DMS 273 treated with DMSO at 0.1 percent for 48 hours (cell line): ENCODE data around the gene RIN3.

Source experiments
- DNase-seq: peaks from one replicate; lab custom pipeline; 2025; lab: John Stamatoyannopoulos, UW

Gene RIN3

GRCh38 chr14:92687681-92688433 is 174.3 kb downstream of the RIN3 start:
- DNase-seq, result peak; percentile 17

DNA sequence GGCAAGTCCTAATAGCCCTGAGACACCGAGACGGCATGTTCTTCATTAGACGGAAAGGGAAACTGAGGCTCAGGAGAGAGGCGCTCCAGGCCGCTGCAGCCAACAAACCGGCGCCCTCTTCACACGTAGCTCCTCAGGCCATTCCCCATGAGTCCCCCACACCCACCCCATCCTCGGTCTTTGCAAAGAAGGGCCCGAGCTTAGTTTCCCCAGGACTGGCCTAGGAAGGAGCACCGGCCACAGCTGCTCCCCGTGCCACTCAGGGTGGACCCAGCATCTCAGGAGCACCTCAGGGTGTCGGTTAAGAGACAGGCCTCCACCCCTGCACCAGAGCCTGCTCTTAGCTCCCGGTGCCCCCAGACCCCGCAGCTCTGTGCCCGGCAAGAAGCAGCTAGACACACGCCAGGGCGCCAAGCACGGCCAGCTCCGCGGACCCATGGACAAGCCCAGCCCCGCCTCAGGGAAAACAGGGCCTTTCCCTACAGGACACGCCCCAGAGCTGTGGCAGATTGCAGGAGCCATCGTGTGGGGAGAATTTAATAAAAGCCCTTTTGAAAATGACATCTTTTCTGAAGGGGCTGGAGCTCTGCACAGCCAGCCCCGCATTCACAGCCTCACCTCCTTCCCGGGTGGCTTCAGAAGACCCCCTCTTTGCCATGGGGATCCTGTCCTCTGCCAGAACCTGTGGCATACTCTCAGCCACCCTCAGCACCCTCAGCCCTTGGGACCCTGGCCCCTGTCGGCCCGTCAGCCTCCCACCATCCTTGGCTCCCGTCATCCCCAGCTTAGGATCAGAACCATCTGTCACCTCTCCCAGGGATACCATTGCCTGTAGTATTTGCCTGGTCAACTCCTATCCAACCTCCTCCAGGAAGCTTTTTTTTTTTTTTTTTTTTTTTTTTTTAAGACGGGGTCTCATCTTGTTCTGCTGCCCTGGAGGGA is 175.1 kb downstream of the RIN3 start:
- peak; percentile 21 for DNase-seq

DNA sequence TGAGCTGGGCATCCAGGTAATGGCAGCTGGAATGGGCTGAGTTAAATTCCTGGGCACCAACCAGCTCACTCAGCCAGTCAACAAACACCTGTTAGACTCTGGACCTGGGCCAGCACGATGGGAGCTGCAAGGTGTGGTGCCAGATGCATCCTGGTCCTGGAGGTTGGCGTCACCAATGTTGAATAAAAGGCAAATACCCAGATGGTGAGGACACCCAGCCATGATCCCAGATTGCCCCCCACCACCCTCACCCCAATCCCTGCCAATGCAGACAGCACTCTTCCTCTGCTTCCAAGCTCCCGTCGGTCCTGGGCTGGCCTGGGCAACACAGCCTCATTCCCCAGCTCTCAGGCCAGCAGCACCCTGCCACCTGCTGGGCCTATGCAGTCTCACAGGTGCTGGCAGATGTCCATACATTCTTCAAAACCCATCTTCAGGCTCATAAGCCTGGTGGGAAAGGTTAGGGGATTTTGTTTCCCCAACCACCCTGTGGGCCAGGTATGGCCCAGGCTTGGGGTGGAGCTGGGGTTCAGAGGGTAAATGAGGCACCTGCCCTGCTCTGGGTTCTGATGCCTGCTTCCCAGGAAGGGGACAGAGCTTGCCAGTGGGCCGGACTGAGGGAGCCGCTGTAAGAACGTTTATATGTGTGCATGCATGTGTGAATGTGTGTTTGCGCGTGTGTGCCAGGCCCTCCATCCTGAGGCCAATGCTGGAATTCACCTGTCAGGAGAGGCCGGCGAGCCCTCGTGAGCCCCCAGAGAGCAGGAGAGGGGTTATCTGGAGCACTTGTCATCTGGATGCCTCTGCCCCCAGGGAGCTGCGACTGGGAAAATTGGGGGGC is 176.8 kb downstream of the RIN3 start:
- peak; percentile 23 for DNase-seq

- peak; percentile 70 for DNase-seq
Measured at GRCh38 chr14:92692822-92693226, 179.2 kb downstream of the RIN3 start.

DNA sequence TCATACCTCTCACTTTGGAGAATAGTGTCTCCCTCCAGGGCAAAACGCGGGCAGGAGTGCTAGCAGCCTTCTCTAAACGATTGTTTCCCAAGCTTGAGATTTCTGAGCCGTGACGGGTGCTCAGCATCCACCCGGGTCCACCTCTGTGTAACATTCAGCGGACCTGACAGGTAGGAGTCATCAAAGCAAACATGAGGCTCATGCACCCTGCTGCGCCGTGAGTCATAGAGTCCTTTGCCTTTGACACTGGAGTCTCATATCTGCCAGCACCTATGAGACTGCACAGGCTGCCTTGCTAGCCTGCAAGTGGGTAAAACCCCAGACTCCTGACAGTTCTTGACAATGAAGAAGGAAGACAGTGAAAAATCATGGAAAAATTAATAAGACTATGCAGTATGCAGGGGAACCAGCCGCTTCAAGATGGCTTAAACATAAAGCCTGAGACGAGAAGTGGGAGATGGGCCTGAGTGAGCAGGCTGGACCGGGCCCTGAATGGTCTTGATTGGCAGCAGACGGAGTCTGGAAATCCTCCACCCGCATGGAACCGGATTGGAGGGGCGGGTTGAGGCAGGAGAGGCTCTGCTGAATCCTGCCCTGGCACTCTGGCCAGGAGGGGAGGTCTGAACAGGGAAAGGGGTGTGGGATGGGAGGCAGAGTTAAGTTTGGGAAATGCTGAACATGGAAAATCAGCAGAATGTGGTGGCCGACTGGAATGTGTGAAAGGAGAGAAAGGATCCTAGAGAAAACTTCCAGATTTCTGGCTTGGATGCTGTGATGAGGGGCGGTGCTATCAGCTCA is 180.6 kb downstream of the RIN3 start:
- DNase-seq, result no peak

- DNase-seq, result no peak
Measured at GRCh38 chr14:92694807-92695206, 181.2 kb downstream of the RIN3 start.

GRCh38 chr14:92695562-92695961 is 182.0 kb downstream of the RIN3 start:
- DNase-seq, result no peak

- DNase-seq, result no peak
Measured at GRCh38 chr14:92696366-92696765, 182.8 kb downstream of the RIN3 start.

GRCh38 chr14:92698393-92698792 is 184.8 kb downstream of the RIN3 start:
- DNase-seq, result no peak

DNA sequence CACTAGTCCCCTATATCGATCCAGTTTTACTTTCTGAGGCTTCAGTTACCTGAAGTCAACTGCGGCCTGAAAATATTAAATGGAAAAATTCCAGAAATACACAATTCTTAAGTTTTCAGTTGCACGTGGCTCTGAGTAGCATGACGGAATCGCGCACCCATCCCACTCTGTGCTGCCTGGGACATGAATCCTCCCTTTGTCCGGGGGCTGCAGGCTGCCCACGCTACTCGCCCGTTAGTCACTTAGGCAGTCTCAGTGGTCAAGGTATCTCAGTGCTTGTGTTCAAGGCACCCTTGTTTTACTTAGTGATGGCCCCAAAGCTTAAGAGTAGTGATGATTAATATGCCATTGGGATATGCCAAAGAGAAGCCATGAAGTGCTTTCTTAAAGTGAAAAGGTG is 188.2 kb downstream of the RIN3 start:
- DNase-seq, result no peak

DNA sequence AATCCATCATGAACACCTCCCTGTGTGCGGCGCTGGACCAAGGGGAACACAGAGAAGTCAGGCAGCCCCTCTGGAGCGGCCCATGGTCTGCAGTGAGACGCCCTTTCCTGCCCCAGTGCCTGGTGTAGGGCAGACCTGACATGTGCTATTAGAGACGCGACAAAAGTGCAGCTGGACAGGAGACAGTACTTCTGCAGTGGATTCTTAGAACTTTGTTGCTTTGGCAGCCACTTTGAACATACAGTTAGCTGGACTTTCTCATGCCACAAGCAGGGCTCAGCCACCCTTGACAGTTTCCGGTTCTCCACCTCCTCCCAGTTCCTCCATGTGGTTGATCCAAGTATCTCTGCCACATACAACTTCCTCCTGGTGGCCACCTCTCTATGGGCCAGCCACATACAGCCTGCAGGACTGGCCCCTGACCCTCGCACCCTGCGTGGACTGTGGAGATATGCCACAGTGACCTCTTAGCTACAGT is 188.9 kb downstream of the RIN3 start:
- no peak for DNase-seq

- no peak for DNase-seq
Measured at GRCh38 chr14:92703516-92703915, 189.9 kb downstream of the RIN3 start.

DNA sequence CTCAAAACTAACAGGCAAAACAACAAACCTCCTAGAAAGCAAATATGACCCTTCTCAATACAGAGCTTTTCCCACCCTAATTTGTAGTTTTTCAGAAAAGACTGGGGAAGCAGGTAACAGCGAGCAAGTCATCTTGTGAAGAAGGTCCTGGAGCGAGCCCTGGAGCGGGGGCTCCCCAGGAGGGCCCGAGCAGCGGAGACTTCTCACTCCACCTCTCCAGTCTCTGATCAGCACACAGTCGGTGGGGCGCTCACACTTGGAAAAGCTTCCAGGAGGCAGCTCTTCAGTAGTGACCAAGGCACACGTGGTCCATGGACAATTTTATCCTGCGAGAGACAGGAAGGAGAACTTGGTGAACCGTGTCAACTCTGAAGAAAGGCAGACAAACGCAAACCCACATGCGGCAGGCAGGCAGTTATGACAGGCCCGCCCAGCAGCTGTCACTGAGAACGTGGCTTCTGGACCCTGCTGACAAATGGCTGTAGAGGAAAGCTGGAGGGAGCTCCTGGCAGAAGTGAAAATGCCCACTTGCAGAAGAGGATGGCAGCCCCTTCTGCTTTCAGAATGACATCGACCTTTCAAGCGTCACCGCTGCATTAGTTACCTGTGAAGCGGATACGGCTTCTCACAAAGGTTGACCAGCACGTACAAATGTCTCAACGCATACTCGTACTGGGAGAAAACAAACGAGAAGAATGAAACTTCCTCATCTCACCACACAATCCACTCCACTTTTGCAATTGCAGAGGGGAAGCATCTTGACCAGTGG is 190.6 kb downstream of the RIN3 start:
- DNase-seq, result no peak

- DNase-seq, result no peak
Measured at GRCh38 chr14:92704821-92705220, 191.2 kb downstream of the RIN3 start.

GRCh38 chr14:92706386-92706785 is 192.8 kb downstream of the RIN3 start:
- DNase-seq, result no peak

DNA sequence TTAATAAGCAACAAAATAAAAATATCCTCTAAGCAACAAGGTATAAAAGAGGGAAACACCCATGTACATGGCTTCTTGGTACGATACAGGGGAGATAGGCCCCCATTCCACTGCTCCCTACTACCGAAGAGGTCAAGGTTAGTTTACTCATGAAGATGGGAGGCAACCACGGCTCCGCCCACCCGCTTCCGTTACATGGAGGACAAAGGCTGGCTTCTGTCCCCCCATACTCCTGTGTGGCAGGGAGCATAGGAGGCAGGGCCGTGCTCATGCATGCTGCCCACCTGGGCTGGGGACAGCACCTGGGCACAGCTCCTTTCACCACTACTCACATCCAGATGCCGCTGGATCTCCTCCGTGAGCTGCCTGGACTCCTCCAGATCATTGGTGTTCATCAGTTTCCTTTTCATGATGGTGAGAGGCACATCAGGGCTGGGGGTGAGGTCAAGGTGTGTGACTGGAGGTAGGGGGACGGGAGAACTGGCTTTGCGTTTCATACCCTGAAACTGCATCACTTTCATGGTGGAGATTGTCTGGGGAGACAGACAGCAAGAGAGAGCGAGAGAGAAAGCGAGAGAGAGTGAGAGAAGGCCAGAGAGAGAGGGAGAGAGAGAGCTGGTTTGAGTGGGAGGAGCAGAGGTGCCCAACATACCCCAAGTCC is 195.9 kb downstream of the RIN3 start:
- DNase-seq, result no peak

DNA sequence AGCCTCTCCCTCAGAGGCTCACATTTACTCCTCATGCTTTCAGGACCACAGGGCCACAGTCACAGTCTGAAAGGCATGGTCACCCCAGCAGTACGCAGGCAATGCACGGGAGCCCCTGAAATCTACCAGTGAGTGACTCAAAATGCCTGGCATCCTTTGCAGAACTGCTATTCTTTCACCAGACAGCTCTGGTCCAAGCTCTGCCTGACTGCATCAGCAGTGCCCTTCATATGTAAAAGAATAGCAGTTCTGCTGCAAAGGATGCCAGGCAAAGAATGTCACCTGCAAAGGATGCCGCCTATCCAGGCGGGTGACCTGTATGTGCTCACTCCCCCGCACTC is 196.4 kb downstream of the RIN3 start:
- DNase-seq, result no peak

- no peak for DNase-seq
Measured at GRCh38 chr14:92711976-92712653, 198.5 kb downstream of the RIN3 start.

DNA sequence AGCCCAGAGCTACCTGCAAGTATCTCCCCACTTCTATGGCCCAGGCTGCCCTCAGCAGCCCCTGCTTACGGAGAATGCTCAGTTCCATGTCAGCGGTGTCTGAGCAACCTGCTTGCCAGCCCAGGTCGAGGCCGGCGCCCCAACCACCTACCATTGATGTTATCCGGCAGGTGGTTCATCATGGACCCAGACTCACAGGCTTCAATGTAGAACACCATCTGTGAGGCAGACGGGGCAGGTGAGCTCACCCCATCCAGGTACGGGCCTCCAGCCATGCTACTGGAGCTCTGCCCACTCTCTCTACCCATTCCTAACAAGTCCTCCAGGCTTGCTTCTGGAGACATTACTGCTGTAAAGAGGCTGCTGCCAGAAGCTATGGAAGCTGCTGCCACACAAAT is 199.1 kb downstream of the RIN3 start:
- no peak for DNase-seq
